Measurements from ENCODE around the gene HSD17B11. TPM values are rescaled to one million over a fixed set of nuclear protein-coding genes. Genes with fewer than 3 reads are reported as not detected.

HSD17B11 gene
- total RNA-seq, 1 experiment from 2014 or later: 47.4 TPM

DNA sequence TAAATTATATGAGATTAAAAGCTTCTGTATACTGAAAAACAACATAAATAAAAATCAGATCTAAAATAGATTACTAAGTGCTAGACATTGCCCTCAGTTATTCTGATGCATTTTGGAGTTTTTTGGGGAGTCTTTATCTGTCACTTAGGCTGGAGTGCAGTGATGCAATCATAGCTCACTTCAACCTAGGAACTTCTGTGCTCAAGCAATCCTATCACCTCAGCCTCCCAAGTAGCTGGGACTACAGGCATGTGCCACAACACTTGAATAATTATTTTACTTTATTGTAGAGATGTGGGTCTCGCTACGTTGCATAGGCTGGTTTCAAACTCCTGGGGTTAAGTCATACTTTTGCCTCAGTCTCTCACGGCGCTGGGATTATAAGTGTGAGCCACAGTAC is 31.7 kb downstream of the HSD17B11 start:
- TF ChIP-seq, protein P1, sequence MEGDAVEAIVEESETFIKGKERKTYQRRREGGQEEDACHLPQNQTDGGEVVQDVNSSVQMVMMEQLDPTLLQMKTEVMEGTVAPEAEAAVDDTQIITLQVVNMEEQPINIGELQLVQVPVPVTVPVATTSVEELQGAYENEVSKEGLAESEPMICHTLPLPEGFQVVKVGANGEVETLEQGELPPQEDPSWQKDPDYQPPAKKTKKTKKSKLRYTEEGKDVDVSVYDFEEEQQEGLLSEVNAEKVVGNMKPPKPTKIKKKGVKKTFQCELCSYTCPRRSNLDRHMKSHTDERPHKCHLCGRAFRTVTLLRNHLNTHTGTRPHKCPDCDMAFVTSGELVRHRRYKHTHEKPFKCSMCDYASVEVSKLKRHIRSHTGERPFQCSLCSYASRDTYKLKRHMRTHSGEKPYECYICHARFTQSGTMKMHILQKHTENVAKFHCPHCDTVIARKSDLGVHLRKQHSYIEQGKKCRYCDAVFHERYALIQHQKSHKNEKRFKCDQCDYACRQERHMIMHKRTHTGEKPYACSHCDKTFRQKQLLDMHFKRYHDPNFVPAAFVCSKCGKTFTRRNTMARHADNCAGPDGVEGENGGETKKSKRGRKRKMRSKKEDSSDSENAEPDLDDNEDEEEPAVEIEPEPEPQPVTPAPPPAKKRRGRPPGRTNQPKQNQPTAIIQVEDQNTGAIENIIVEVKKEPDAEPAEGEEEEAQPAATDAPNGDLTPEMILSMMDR (IDR thresholded peaks at IDR 0.05 in 2 of 3, conservative IDR thresholded peaks at IDR 0.05 in 1 of 3; ENCODE audit: borderline replicate concordance in 1 of 3, insufficient read depth in 1 of 3, low read depth in 2 of 3, low read length in 2 of 3): no peak
- TF ChIP-seq SRF (IDR thresholded peaks at IDR 0.05; ENCODE audit: low read depth): no peak
- TF ChIP-seq CEBPB (IDR thresholded peaks at IDR 0.05; ENCODE audit: low read depth): no peak
- TF ChIP-seq FOSL1 (IDR thresholded peaks at IDR 0.05; ENCODE audit: low read depth): no peak
- TF ChIP-seq YY1 (IDR thresholded peaks at IDR 0.05; ENCODE audit: extremely low read depth, insufficient replicate concordance, low read depth, low read length): no peak
- no peak for TF ChIP-seq TCF7L2 (IDR thresholded peaks at IDR 0.05; ENCODE audit: borderline replicate concordance, extremely low read depth, insufficient read depth, insufficient read length)
- TF ChIP-seq RAD21 (IDR thresholded peaks at IDR 0.05; ENCODE audit: low read depth): no peak
- Histone ChIP-seq H3K27me3 (ENCODE audit: insufficient read depth, low read length) (no peaks in the 10 kb centered on the region), H3K9me3 (ENCODE audit: control insufficient read depth in 1 of 2, insufficient read depth in 1 of 2, low read depth in 1 of 2, low read length in 2 of 2) (no peaks in the 10 kb centered on the region), H3K9me2 (ENCODE audit: insufficient read depth) (no peaks in the 10 kb centered on the region), H3K79me2 (ENCODE audit: insufficient read depth, low read length) (peaks cover 12% of the 10 kb centered on the region; the same call in 1 of the 2 replicates), H3K4me3 (replicated peaks in 1 of 2; ENCODE audit: low read depth in 1 of 2, low read length in 2 of 2) (no peak overlapping the region), H2AFZ (ENCODE audit: low read depth, low read length, poor library complexity, severe bottlenecking) (no peak overlapping the region), H3K9ac (ENCODE audit: low read length) (no peak overlapping the region), H4K20me1 (ENCODE audit: insufficient read depth) (no peaks in the 10 kb centered on the region), H3K27ac (ENCODE audit: low read depth, low read length) (no peak overlapping the region), H3K4me2 (ENCODE audit: low read length) (no peak overlapping the region), H3K4me1 (ENCODE audit: control insufficient read depth in 1 of 2, insufficient read depth in 2 of 2, low read length in 2 of 2) (no peaks in the 10 kb centered on the region), H3K36me3 (ENCODE audit: control insufficient read depth in 1 of 2, insufficient read depth in 2 of 2, low read length in 2 of 2) (peaks cover 10 to 29% of the 10 kb centered on the region in 2 experiments; a peak in 3 of 4 replicates)
- intact Hi-C loops (cut with micrococcal nuclease): loop anchor here (5.0 kb wide), 1 partner anchor 108 kb away; no protein-coding TSS in a partner anchor
- no peak for DNase-seq (ENCODE audit: low read depth, low spot score)
- ChIA-PET CTCF (no interaction called here), RAD21 (ENCODE audit: low non-redundant PET in 1 of 2, low total read pairs in 2 of 2, uncharacterized antibody in 2 of 2, unreplicated experiment in 2 of 2) (no interaction called here), POLR2A (no interaction called here)
- no peak for ATAC-seq
- no TSS peak for BruUV-seq (replicated peaks)
